BJ (cell line): Measurements from ENCODE around the gene MAPK9. TPM values are rescaled to one million over a fixed set of nuclear protein-coding genes. Genes with fewer than 3 reads are reported as not detected.

Source experiments
- CTCF ChIA-PET: fragments of 350-600 bp; formaldehyde crosslinking; extraction: SDS; loops from one replicate; lab custom pipeline; 2021; ENCODE audit warnings: antibody characterized with exemption, inconsistent platforms; lab: Yijun Ruan, JAX
- POLR2A ChIA-PET: fragments of 300-600 bp; sonication (Branson Sonifier 250); formaldehyde crosslinking; extraction: SDS; loops from one replicate; lab custom pipeline; 2021; ENCODE audit warnings: antibody characterized with exemption; lab: Charles Lee
- DNase-seq: peaks from one replicate; pipeline ENCODE4 v3.0.0-alpha.2; 2011; ENCODE audit warnings: low read depth
- H3K27me3 ChIP-seq: 2 replicates; pipeline ENCODE4 v1.6.0; 2011; ENCODE audit warnings: low read length; ENCODE audit not compliant: control insufficient read depth, insufficient read depth
- H3K36me3 ChIP-seq: 2 replicates; pipeline ENCODE4 v1.5.1; 2011; ENCODE audit warnings: low read length; ENCODE audit not compliant: control insufficient read depth, insufficient read depth
- H3K4me3 ChIP-seq: 2 replicates; pipeline ENCODE4 v1.5.1; 2011; ENCODE audit warnings: low read depth, mild to moderate bottlenecking, control low read depth, low read length
- CTCF ChIP-seq: IDR thresholded peaks from 2 replicates; pipeline ENCODE4 v1.5.1; 2011; ENCODE audit warnings: low read depth, mild to moderate bottlenecking, control low read depth, inconsistent platforms, low read length, moderate library complexity; ENCODE audit not compliant: insufficient read depth
- polyA plus RNA-seq: library from polyadenylated mRNA; depleted of rRNA; stranded (reverse); fragments of >200 nt; gene quantifications from 2 replicates; pipeline ENCODE4 v1.2.3, GENCODE V29; 2011

MAPK9 gene
- polyA plus RNA-seq, 1 experiment = 35.0 TPM

DNA sequence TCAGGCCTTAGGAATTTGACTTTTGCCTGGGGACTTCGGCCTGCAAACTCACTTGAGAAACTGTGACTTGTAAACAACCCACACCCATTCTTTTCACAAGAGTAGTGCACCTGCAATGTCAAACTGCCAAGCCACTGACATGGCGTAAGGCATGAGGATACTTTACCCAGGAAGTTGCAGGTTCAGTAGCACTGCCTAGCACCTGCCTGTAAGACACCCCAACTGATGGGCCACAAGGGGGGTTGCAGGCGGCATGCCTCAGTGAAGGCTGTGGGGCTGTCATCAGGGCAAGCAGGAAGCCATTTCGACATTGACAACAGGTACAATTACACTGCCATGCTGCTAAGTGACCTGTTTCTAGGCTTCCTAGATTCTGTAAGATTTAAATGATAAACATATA lies 41.6 kb downstream of the MAPK9 start:
- ChIA-PET CTCF (no interaction called here), POLR2A (no interaction called here)
- no peak for TF ChIP-seq CTCF
- peaks cover 7% of the 10 kb centered on the region for H3K36me3 ChIP-seq
- no peak overlapping the region for H3K4me3 ChIP-seq
- no peak for DNase-seq
- H3K27me3 ChIP-seq = no peaks in the 10 kb centered on the region

DNA sequence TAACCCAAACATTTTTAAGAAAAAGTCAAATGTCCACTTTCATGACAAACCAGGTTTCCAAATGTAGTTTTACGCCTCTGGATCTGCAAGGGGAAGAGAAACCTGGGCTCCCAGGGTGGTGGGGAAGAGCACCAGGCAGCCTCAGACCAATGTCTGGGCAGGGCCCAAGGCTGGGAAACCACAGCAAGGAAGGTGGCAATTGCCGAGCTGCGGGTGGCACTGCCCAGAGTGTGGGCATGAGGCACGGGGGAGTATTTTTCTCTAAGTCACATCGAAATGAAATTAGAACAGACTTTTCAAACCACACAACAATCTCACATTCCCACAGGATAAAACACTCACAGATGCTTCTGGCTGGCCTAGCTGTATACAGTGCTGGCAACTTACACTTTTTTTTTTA lies 50.3 kb downstream of the MAPK9 start:
- TF ChIP-seq CTCF = no peak
- peaks cover 9% of the 10 kb centered on the region for H3K36me3 ChIP-seq
- no peaks in the 10 kb centered on the region for H3K27me3 ChIP-seq
- CTCF ChIA-PET = no interaction called here
- POLR2A ChIA-PET = no interaction called here
- H3K4me3 ChIP-seq = no peak overlapping the region
- no peak for DNase-seq

DNA sequence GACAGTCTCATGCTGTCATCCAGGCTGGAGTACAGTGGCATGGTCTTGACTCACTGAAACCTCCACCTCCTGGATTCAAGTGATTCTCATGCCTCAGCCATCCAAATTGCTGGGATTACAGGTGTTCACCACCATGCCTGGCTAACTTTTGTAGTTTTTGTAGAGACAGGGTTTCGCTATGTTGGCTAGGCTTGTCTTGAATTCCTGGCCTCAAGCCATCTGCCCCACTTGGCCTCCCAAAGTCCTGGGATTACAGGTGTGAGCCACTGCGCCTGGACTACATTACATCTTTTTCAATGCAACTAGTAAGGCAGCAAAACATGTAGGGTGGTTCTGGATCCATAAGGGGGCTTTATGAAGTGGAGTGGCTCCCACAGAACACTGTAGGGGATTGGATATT lies 53.3 kb downstream of the MAPK9 start:
- POLR2A ChIA-PET = no interaction called here
- CTCF ChIA-PET = interaction anchor here (0.6 kb wide), 1 partner anchor 312 kb away, joined by 3 read pairs; no protein-coding TSS in a partner anchor
- peaks cover 14% of the 10 kb centered on the region for H3K36me3 ChIP-seq

DNA sequence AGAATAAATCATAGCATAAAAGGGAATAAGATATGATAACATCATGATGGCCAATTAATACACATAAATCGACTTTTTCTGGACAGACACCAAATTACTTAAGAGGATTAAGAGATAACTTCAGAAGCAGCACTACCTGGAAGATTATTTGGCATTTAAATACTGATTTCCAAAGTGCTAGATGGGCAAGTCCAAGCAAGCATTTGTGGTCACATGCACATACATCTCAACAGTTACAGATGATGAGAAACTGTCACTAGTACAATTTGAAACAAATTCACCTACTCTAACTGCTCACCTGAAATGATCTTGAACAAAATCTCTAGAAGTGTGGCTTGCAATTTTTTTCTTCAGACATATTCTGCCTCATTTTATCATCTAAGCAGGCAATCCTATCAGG lies 56.0 kb downstream of the MAPK9 start:
- no peak for TF ChIP-seq CTCF
- Histone ChIP-seq H3K4me3 (no peak overlapping the region), H3K36me3 (peaks cover 14% of the 10 kb centered on the region), H3K27me3 (no peaks in the 10 kb centered on the region)
- CTCF ChIA-PET = interaction anchor here (0.6 kb wide), 1 partner anchor 83 kb away, joined by 3 read pairs; no protein-coding TSS in a partner anchor
- POLR2A ChIA-PET = no interaction called here
- no peak for DNase-seq

More for the DNA sequence above, 53.3 kb downstream of the MAPK9 start:
- DNase-seq = no peak
- Histone ChIP-seq H3K27me3 (no peaks in the 10 kb centered on the region), H3K4me3 (no peak overlapping the region)
- no peak for TF ChIP-seq CTCF

DNA sequence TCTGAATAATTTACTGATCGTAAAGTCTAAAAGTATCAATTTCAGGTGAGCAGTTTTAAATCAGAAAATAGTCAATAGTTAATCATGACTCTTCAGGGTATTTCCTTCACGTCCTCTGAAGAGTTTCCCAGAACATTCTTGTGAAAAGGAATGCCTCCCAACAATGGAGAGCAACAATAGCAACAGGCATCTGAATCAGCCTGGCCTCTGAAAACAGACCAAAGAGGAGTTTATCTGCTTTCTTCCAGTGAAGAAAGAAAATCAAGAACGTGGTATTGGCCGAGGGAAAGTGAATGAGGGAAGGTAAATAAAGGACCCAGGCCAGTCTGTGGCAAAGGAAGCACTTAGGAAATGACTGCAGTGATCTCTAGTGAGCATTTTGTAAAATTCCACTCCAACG lies 56.8 kb downstream of the MAPK9 start:
- no peak for TF ChIP-seq CTCF
- no peak for DNase-seq
- CTCF ChIA-PET = no interaction called here
- Histone ChIP-seq H3K36me3 (peaks cover 11% of the 10 kb centered on the region), H3K27me3 (no peaks in the 10 kb centered on the region), H3K4me3 (no peak overlapping the region)
- POLR2A ChIA-PET = no interaction called here
